Right renal cortex interstitium (tissue), 3 donors: Measurements from ENCODE around the gene CENPK. TPM values are rescaled to one million over a fixed set of nuclear protein-coding genes. Genes with fewer than 3 reads are reported as not detected.
"Not testable (repeated sequence)": the region's sequence is repeated elsewhere in the genome, so short reads cannot be mapped to it uniquely, and the experiment has no call there.

Source experiments
- DNase-seq, 3 donors: peaks; one replicate each; pipeline ENCODE4 v3.0.0-alpha.2; 2013; ENCODE audit warnings: low read depth in 3 of 3, low spot score in 2 of 3
- polyA plus RNA-seq, 3 donors: library from polyadenylated mRNA; unstranded; fragments of 120-200 nt; gene quantifications; one replicate each; pipeline ENCODE4 v1.2.1, GENCODE V29; 2013; ENCODE audit not compliant: insufficient read length in 3 of 3

The CENPK gene
- polyA plus RNA-seq, 3 donors = 29.0 to 32.6 (median 31.4) TPM

DNA sequence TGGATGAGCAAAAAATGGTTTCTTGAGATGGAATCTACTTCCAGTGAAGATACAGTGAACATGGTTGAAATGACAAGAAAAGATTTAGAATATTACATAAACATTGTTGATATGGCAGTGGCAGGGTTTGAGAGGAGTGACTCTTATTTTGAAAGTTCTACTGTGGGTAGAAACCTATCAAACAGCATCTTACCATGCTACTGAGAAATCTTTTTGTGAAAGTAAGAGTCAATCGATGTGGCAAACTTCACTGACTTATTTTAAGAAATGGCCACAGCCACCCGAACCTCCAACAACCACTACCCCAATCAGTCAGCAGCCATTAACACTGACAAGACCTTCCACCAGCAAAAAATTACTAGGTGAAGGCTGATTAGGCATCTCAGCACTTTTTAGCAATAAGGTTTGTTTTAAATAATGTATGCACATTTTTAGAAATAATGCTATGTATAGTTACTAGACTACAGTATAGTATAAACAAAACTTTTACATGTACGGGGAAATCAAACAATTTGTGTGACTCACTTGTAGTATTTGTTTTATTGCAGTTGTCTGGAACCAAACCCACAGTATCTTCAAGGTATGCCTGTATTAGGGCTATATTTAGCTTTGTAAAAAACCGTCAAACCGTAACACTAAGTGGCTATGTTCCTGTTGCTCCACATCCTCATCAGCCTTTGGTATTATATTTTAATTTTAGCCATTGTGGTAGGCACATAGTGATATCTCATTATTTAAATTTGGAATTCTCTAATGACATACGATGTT, 50.6 kb downstream of the CENPK start:
- no peak for DNase-seq

DNA sequence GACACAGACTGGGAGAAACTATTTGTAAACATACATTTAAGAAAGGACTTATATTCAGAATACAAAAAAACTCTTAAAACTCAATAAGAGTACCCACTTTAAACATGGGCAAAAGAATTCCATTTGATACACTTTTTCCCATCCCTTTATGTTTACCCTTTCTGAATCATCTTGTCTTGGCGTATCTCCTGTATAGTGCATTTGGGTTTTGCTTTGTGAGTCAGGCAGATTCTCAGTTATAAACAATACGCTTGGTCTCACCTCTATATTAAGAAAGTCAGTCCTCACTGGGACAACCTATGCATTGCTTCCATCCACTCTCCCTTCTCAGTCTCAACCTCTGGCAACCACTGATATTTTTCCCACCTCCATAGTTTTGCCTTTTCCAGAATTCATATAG, 54.0 kb downstream of the CENPK start:
- no peak for DNase-seq

- DNase-seq = no peak
These were observed 56.0 kb downstream of the CENPK start for GRCh38 chr5:65506961-65507360.

DNA sequence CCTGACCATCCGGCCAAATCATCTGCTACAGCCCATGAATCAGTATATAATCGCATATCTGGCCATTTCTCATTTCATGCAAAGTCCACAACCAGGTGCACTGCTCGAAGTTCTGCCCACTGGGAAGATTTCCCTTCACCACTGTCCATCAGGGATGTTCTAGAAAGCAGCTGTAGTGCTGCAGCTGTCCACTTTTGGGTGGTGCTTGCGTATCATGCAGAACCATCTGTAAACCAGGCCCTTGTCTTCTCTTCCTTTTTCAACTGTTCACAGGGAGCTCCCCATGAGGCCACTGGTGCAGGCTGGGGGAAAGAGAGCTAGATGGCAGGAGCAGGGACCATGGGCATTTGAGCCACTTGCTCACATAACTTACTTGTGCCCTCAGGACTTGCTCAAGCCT, 73.8 kb downstream of the CENPK start:
- DNase-seq = no peak

DNA sequence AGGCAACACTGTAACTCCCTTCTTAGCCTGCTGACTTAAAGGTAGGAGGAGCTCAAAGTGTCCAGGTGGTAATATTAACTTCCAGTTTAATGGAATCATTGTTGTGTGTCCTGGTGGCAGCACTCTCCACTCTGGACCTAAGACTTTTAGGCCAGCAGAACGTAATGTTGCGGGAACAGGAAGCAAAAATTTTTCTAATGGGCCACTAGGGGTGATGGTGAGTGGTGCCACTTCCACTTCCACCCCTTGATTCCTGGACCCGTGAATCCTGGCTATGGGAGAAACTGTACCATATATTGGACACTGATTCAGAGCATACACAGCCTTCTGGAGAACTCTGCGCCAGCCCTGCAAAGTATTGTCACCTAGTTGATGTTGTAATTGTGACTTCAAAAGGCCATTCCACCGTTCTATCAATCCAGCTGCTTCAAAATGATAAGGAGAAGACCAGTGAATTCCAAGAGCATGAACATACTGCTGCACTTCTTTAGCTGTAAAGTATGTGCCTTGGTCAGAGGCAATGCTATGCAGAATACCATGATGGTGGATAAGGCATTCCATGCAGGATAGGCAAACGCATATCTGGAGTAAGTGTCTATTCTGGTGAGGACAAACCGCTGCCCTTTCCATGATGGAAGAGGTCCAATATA, 74.8 kb downstream of the CENPK start:
- not testable (repeated sequence) for DNase-seq

- DNase-seq = not testable (repeated sequence)
These were observed 76.2 kb downstream of the CENPK start for GRCh38 chr5:65486803-65487202.

GRCh38 chr5:65485405-65485804, 77.6 kb downstream of the CENPK start:
- DNase-seq = no peak

GRCh38 chr5:65483546-65484346, 79.2 kb downstream of the CENPK start:
- peak in 2 of 3 donors; percentile 29 to 56 for DNase-seq

- peak in 2 of 3 donors; percentile 59 to 69 for DNase-seq
These were observed 80.0 kb downstream of the CENPK start for GRCh38 chr5:65482736-65483545.

DNA sequence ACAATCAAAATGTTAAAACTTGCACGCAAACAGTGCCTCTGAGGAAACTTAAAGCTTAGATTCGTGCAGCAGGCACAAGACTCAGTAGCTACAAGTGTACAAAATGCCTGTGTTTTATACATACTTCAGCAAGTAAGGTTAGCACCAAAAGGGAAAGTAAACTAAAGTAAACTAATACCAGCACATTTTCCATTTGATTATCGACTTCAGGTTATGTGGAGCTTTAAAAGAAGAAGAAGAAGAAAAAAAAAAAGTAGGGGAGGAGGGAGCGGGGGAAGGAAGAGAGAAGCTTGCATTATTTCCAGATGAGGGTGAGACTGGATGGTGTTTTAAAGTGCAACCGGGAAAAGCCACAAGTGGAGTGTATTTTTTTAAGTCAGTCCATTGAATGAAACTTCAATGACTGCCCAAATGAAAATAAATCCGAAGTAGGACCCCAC, 80.7 kb downstream of the CENPK start:
- DNase-seq = peak in 2 of 3 donors; percentile 23 to 51

GRCh38 chr5:65481635-65482295, 81.2 kb downstream of the CENPK start, which contains the start of gene ADAMTS6:
Gene ADAMTS6, minus strand, starts transcription at chr5:65481920. Its CDS starts 8,247 bp downstream, at chr5:65473673.
- peak in 2 of 3 donors; percentile 83 to 85 for DNase-seq

DNA sequence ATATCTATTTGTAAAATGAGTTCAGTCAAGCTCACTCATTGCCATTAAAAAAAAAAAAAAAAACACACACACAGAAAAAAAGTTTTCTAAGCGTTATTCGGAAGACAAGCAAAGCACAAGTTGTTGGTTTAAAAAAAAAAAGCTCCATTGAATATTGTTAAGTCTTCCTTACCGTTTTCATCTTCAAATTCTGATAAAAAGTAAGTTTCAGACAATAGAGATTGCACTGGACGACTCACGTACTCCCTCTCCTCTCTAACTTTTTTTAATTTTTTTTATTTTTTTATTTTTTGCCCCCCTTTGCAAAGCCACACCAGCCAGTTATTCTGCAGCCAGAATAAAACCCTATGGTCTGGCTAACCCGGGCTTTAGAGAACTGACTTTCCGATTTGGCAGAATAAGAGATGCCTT, 81.8 kb downstream of the CENPK start:
- peak in 2 of 3 donors; percentile 8 to 10 for DNase-seq

DNA sequence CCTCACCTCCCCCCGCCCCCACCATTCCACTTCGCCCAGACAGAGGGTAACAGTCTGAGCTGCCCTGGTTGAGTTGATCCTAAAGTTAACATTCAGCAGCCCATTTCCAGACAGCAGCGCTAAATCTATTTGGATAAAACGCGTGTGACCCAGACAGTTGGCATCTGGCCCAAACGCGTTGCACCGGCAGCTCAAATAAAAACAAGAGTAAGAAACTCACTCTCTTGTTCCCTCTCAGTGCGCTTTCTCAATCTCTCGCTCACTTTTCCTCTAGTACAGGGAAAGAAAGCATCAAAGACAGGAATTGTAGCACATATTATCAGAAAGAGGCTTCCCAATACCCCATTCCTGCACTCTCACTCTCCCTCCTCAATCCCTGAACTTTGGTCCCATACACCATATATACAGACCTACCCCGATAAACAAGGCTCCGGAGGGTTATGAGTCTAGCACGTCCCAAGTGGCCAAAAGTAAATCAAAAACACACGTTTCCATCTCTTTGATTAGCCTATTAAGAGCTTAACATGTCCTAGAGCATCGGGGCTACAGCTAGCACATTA, 82.6 kb downstream of the CENPK start:
- DNase-seq = peak in 2 of 3 donors; percentile 37 to 54

GRCh38 chr5:65479527-65479926, 83.4 kb downstream of the CENPK start:
- no peak for DNase-seq

DNA sequence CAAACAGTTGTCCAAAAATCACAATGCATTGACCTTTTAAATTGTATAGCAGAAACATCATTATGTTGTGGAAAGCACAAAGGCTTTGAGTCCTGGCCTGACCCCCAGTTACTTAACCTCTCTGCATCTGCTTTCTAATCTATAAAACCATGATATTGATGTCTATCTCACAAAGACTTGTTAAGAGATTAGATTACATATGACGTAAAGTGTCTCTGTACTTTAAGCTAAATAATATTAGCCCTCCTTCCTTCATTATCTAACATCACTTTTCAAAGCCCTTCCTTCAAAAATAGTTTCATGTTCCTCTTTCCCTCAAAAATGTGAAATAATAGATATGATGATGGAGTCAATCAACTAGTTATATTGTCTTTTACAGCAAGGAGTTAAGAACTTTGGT, 84.6 kb downstream of the CENPK start:
- no peak for DNase-seq

- DNase-seq = no peak
These were observed 87.1 kb downstream of the CENPK start for GRCh38 chr5:65475895-65476294.

DNA sequence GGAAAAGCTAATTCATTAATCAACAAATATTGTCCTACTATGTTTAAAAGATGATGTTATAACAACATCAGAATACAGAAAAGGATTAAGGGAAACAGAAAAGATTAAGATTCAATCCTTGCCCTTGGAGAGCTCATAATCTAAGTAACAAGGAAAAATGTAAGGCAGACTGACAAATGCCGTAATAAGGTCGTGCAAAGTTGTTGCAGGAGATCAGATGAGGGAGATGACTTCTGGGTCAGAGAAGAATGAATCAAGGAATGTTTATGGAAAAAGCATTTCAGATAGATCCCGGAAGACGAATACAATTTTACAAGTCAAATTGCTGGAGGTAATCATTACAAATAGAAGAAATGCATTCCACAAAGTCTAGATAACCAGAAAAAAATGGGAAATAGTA, 87.6 kb downstream of the CENPK start:
- DNase-seq = no peak

GRCh38 chr5:65474130-65474711, 88.7 kb downstream of the CENPK start:
- DNase-seq = no peak

DNA sequence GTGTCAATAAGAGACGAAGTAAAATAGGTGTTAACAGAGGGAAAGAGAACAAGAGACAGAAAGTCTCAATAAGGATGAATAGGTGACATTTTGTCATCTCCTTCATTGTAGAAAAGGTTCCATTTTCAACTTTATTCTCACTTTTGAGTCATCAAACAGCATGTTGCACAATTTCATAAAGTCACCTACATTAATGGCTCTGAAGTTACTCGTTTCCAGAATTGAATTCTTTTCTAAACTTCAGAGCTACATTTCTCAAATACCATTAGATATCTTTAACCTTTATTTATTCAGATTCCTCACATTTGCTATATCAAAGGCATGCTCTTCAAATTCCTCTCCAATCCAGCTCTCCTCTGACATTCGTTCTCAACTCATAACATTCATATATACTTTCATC, 94.3 kb downstream of the CENPK start:
- DNase-seq = no peak
